Hepatocyte (in vitro differentiated cells): ENCODE data around the gene HNRNPH3.

Experiments used
- EZH2 ChIP-seq: fragments of 200-600 bp; sonication (generic); IDR thresholded peaks from 2 replicates; pipeline ENCODE4 v1.6.1; 2016; ENCODE audit warnings: antibody characterized with exemption, mild to moderate bottlenecking, borderline replicate concordance
- EZH2phosphoT487 ChIP-seq: fragments of 200-600 bp; sonication (generic); IDR thresholded peaks from one replicate; pipeline ENCODE4 v1.6.1; 2018; ENCODE audit warnings: antibody characterized with exemption, mild to moderate bottlenecking, low read depth, moderate library complexity; ENCODE audit not compliant: unreplicated experiment, severe bottlenecking
- TF ChIP-seq, protein P1 (sequence below): fragments of 200-600 bp; sonication (generic); IDR thresholded peaks from 2 replicates; pipeline ENCODE4 v1.5.1; 2016; ENCODE audit warnings: antibody characterized with exemption, mild to moderate bottlenecking; ENCODE audit not compliant: poor library complexity

DNA sequence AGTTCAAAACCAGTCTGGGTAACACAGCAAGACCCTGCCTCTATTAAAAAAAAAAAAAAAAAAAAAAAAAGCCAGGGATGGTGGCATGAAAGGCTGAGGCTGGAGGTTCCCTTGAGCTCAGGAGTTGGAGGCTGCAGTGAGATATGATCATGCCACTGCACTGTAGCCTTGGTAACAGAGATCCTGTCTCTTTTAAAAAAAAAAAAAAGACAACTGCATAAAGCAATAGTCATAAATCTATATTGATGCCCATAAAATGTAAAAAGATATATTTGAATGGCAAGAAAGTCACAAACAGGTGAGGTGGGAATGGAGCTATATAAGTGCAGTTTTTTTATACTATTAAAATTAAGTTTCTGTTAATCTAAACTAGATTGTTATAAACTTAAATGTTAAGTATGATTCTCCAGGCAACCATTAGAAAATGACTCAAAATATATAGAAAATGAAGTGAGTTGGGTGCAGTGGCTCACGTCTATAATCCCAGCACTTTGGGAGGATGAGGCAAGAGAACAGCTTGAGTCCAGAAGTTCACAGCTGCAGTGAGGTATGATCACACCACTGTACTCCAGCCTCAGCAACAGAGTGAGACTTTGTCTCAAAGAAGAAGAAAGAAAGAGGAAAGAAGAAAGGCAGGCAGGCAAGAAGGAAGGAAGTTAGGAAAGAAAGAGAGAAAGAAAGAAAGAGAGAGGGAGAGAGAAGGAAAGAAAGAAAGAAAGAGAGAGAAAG, 13.4 kb upstream of the HNRNPH3 start:
- TF ChIP-seq EZH2 (no peak), EZH2phosphoT487 (no peak)
- TF ChIP-seq, protein P1, sequence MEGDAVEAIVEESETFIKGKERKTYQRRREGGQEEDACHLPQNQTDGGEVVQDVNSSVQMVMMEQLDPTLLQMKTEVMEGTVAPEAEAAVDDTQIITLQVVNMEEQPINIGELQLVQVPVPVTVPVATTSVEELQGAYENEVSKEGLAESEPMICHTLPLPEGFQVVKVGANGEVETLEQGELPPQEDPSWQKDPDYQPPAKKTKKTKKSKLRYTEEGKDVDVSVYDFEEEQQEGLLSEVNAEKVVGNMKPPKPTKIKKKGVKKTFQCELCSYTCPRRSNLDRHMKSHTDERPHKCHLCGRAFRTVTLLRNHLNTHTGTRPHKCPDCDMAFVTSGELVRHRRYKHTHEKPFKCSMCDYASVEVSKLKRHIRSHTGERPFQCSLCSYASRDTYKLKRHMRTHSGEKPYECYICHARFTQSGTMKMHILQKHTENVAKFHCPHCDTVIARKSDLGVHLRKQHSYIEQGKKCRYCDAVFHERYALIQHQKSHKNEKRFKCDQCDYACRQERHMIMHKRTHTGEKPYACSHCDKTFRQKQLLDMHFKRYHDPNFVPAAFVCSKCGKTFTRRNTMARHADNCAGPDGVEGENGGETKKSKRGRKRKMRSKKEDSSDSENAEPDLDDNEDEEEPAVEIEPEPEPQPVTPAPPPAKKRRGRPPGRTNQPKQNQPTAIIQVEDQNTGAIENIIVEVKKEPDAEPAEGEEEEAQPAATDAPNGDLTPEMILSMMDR = no peak
